Colonic mucosa (tissue), 4 donors: ENCODE data around the gene DPP10. TPM values are rescaled to one million over a fixed set of nuclear protein-coding genes. Genes with fewer than 3 reads are reported as not detected.

Experiments
- DNase-seq: peaks from one replicate; pipeline ENCODE4 v3.0.0-alpha.2; 2020
- H3K27ac ChIP-seq: fragments of 200-600 bp; one replicate; pipeline ENCODE4 v1.8.0; 2021
- H3K27me3 ChIP-seq: fragments of 200-600 bp; one replicate; pipeline ENCODE4 v1.8.0; 2021
- H3K36me3 ChIP-seq: fragments of 200-600 bp; one replicate; pipeline ENCODE4 v1.8.0; 2021
- H3K4me1 ChIP-seq: fragments of 200-600 bp; one replicate; pipeline ENCODE4 v1.8.0; 2021; ENCODE audit warnings: mild to moderate bottlenecking
- H3K4me3 ChIP-seq: fragments of 200-600 bp; one replicate; pipeline ENCODE4 v1.8.0; 2021
- H3K9ac ChIP-seq, 2 donors: one replicate each; pipeline ENCODE4 v1.7.0; 2013; ENCODE audit warnings: control low read depth in 2 of 2, low read depth in 2 of 2, low read length in 2 of 2
- H3K9me3 ChIP-seq: fragments of 200-600 bp; one replicate; pipeline ENCODE4 v1.8.0; 2021
- CTCF ChIP-seq: fragments of 200-600 bp; IDR thresholded peaks from one replicate; pipeline ENCODE4 v1.8.0; 2022; ENCODE audit warnings: antibody characterized with exemption, mild to moderate bottlenecking
- intact Hi-C: fragments of 100-400 bp; cut with DNase I; formaldehyde crosslinking; loops from one replicate; pipeline ENCODE4 v1.14.1; 2022
- total RNA-seq, 2 donors: library from RNA; stranded (reverse); fragmentation: NEBNext Ultra II Directional in 1 of 2; extraction: Animal tissue kit (Norgen Biotek cat#: 25700) in 1 of 2; gene quantifications; one replicate each; pipeline ENCODE4 v1.2.1, GENCODE V29; 2021
- donor health status: healthy.
- donor health status: DM: no; HTN: no; CAD: no.
- donor health status: DM: no; HTN: no; CAD: no.

The DPP10 gene
- total RNA-seq, 2 donors from 2014 or later, result 6.0 to 8.1 TPM

- no peak overlapping the region for H3K4me3 ChIP-seq
- H3K27ac ChIP-seq, result peak overlapping the region; percentile 53
- H3K4me1 ChIP-seq, result no peaks in the 10 kb centered on the region
- H3K9ac ChIP-seq, result no peak overlapping the region
- intact Hi-C loops, result no loop called here
- no peak for DNase-seq
- no peak for TF ChIP-seq CTCF
- H3K9me3 ChIP-seq, result no peaks in the 10 kb centered on the region
- H3K27me3 ChIP-seq, result no peaks in the 10 kb centered on the region
- H3K36me3 ChIP-seq, result no peaks in the 10 kb centered on the region
Observed at GRCh38 chr2:114526841-114527240, 84.4 kb downstream of the DPP10 start.

GRCh38 chr2:114527330-114527983 is 85.0 kb downstream of the DPP10 start:
- no peak for TF ChIP-seq CTCF
- Histone ChIP-seq H3K27ac (peak overlapping the region; percentile 53), H3K4me3 (no peak overlapping the region), H3K9ac (no peak overlapping the region), H3K27me3 (no peaks in the 10 kb centered on the region), H3K9me3 (no peaks in the 10 kb centered on the region), H3K36me3 (no peaks in the 10 kb centered on the region), H3K4me1 (no peaks in the 10 kb centered on the region)
- DNase-seq, result no peak
- intact Hi-C loops, result no loop called here

- no peaks in the 10 kb centered on the region for H3K27me3 ChIP-seq
- no peaks in the 10 kb centered on the region for H3K36me3 ChIP-seq
- no peak overlapping the region for H3K9ac ChIP-seq
- no peak overlapping the region for H3K4me3 ChIP-seq
- TF ChIP-seq CTCF, result no peak
- no peak overlapping the region for H3K27ac ChIP-seq
- no peak for DNase-seq
- H3K4me1 ChIP-seq, result no peaks in the 10 kb centered on the region
- intact Hi-C loops, result no loop called here
- no peaks in the 10 kb centered on the region for H3K9me3 ChIP-seq
Observed at GRCh38 chr2:114534116-114535084, 92.0 kb downstream of the DPP10 start.

GRCh38 chr2:114537777-114538176 is 95.3 kb downstream of the DPP10 start:
- Histone ChIP-seq H3K9me3 (no peaks in the 10 kb centered on the region), H3K4me3 (no peak overlapping the region), H3K36me3 (no peaks in the 10 kb centered on the region), H3K27me3 (no peaks in the 10 kb centered on the region), H3K27ac (no peak overlapping the region), H3K4me1 (no peaks in the 10 kb centered on the region), H3K9ac (no peak overlapping the region)
- intact Hi-C loops, result no loop called here
- no peak for TF ChIP-seq CTCF
- no peak for DNase-seq

GRCh38 chr2:114542695-114543094 is 100.3 kb downstream of the DPP10 start:
- no peak overlapping the region for H3K9ac ChIP-seq
- no peaks in the 10 kb centered on the region for H3K36me3 ChIP-seq
- H3K27ac ChIP-seq, result peak overlapping the region; percentile 51
- TF ChIP-seq CTCF, result no peak
- intact Hi-C loops, result no loop called here
- H3K9me3 ChIP-seq, result no peaks in the 10 kb centered on the region
- H3K27me3 ChIP-seq, result no peaks in the 10 kb centered on the region
- no peak overlapping the region for H3K4me3 ChIP-seq
- no peak for DNase-seq
- H3K4me1 ChIP-seq, result no peaks in the 10 kb centered on the region
